Spleen (tissue), 7 donors: ENCODE measurements around the gene CDYL2.

Source experiments
- POLR2A ChIP-seq, 3 donors: fragments of 450-650 bp; IDR thresholded peaks; one replicate each; pipeline ENCODE4 v1.5.1; 2017; ENCODE audit warnings: antibody characterized with exemption in 3 of 3, mild to moderate bottlenecking in 1 of 3
- TF ChIP-seq, protein P1 (sequence below), 11 experiments: fragments of 200-600 bp in 7 of 11; fragments of 450-650 bp in 4 of 11; sonication (generic) in 4 of 11; IDR thresholded peaks in 8 of 11; conservative IDR thresholded peaks in 3 of 11; 1 replicate in 7 of 11; 2 replicates in 4 of 11; pipeline versions ENCODE4 v1.4.0 to v1.8.0; 2016 to 2021; ENCODE audit warnings: antibody characterized with exemption in 11 of 11, inconsistent platforms in 4 of 11, mild to moderate bottlenecking in 1 of 11
- donor health status: DM: no; HTN: no; CAD: no; lungs with moderate emphysema.
- donor health status: DM: no; HTN: no; CAD: no.
- donor health status: DM: no; HTN: no; CAD: no.

DNA sequence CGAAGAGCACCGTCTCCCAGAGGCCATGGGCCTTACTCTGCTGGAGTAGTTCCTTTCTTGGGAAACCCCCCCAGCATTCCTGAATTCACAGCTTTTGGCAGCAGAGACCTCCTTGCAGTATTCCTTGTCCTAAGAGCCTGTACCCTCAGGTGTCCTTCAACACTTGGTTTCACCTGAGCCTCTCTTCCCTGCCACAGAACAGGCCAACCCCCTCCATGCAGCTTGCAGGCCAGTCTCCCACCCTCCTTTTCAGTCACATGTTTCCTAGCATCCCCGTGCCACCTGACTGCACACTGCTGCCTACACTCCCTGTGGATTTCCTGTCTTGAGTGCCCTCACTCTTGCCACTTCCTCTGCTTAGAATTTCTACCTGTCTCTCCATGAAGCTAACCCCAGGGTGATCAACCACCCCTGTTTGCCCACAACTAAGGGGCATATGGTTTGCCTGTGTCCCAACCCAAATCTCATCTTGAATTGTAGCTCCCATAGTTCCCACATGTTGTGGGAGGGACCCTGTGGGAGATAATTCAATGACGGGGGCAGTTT lies 198.1 kb downstream of the CDYL2 start:
- TF ChIP-seq, protein P1, sequence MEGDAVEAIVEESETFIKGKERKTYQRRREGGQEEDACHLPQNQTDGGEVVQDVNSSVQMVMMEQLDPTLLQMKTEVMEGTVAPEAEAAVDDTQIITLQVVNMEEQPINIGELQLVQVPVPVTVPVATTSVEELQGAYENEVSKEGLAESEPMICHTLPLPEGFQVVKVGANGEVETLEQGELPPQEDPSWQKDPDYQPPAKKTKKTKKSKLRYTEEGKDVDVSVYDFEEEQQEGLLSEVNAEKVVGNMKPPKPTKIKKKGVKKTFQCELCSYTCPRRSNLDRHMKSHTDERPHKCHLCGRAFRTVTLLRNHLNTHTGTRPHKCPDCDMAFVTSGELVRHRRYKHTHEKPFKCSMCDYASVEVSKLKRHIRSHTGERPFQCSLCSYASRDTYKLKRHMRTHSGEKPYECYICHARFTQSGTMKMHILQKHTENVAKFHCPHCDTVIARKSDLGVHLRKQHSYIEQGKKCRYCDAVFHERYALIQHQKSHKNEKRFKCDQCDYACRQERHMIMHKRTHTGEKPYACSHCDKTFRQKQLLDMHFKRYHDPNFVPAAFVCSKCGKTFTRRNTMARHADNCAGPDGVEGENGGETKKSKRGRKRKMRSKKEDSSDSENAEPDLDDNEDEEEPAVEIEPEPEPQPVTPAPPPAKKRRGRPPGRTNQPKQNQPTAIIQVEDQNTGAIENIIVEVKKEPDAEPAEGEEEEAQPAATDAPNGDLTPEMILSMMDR (IDR thresholded peaks at IDR 0.05 in 8 of 11, conservative IDR thresholded peaks at IDR 0.05 in 3 of 11): no peak
- TF ChIP-seq POLR2A (IDR thresholded peaks at IDR 0.05): no peak
